Left cardiac atrium (tissue), 4 donors: ENCODE measurements around the gene MYL5. TPM values are rescaled to one million over a fixed set of nuclear protein-coding genes. Genes with fewer than 3 reads are reported as not detected.
"Not testable (repeated sequence)": the region's sequence is repeated elsewhere in the genome, so short reads cannot be mapped to it uniquely, and the experiment has no call there.

Experiments
- ATAC-seq, 2 donors: fragments of 200-7000 bp; cut with Tn5 transposase; one replicate each; pipeline ENCODE4 v1.9.1; 2020; ENCODE audit warnings: mild to moderate bottlenecking in 2 of 2, moderate library complexity in 2 of 2
- DNase-seq: peaks from one replicate; pipeline ENCODE4 v3.0.0-alpha.2; 2020
- intact Hi-C, 2 donors: fragments of 100-400 bp; cut with DNase I; formaldehyde crosslinking; loops; one replicate each; pipeline versions ENCODE4 v1.14.1 to v1.15.1; 2022 to 2023
- total RNA-seq, 2 donors: library from RNA; stranded (reverse); fragmentation: NEBNext Ultra II Directional; extraction: Animal tissue kit (Norgen Biotek cat#: 25700); gene quantifications; one replicate each; pipeline ENCODE4 v1.2.1, GENCODE V29; 2021
- donor health status: DM: no; HTN: yes; CAD: no.
- donor health status: DM: no; HTN: yes; CAD: no; lungs with severe emphysema.
- donor health status: DM: yes; HTN: yes; CAD: no.
- donor health status: Dilated cardiomyopathy.

The MYL5 gene
- total RNA-seq, 2 donors from 2014 or later, result 5.4 to 5.9 TPM

DNA sequence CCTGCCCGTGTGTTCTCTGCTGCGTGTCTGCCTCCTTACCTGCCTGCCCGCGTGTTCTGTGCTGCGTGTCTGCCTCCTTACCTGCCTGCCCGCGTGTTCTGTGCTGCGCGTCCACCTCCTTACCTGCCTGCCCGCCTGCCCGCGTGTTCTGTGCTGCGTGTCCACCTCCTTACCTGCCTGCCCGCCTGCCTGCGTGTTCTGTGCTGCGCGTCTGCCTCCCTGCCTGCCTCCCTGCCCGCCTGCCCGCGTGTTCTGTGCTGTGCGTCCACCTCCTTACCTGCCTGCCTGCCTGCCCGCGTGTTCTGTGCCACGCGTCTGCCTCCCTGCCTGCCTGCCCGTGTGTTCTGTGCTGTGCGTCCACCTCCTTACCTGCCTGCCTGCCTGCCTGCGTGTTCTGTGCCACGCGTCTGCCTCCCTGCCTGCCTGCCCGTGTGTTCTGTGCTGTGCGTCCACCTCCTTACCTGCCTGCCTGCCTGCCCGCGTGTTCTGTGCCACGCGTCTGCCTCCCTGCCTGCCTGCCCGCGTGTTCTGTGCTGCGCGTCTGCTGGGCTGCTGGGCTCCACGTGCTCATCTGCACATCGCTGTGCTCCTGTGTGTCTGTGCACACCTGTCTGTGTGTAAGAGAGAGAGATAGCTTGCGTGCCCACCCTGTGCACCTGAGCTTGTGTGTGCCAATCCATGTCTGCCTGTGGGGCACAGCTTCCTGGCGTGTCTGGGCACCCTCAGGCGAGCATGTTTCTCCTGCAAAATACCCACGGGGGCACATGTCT is 39.1 kb upstream of the MYL5 start:
- intact Hi-C loops, DNase-seq, ATAC-seq: not testable (repeated sequence)

DNA sequence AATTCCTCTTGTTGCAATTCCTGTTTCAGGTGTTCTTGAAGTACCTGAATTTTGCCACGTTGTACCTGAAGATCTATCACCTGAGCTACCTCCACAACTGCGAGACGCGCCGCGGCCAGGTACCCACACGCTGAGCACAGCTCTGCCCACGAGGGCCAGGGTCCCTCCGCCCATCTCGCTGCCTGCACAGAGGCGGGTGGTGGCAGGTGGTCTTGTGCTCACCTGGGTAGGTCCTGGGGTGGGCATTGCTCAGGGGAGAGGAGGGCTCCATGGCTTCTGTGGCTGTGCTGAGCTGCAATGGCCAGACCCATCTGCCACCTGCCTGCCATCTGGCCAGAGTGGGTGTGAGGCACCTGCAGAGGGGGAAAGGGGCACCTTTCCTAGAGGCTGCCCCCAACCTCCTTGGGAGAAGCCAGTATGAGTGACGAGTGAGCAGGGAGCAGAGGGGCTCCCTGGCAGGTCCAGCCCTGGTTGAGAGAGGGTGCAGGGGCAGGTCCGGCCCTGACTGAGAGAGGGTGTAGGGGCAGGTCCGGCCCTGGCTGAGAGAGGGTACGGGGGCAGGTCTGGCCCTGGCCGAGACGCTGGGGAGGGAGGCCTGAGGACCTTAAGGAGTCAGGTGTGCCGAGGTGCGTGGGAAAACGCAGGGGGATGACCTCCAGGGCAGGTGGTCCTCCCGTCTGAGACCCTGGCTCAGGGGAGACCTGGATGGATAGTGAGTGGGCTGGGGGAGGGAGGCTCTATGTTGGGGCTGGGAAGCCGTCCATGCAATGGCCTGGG is 38.3 kb upstream of the MYL5 start:
- ATAC-seq, result no peak
- intact Hi-C loops, result no loop called here
- DNase-seq, result no peak

- intact Hi-C loops, result no loop called here
- DNase-seq (no peak), ATAC-seq (no peak)
Observed at GRCh38 chr4:636628-637159, 37.6 kb upstream of the MYL5 start.

DNA sequence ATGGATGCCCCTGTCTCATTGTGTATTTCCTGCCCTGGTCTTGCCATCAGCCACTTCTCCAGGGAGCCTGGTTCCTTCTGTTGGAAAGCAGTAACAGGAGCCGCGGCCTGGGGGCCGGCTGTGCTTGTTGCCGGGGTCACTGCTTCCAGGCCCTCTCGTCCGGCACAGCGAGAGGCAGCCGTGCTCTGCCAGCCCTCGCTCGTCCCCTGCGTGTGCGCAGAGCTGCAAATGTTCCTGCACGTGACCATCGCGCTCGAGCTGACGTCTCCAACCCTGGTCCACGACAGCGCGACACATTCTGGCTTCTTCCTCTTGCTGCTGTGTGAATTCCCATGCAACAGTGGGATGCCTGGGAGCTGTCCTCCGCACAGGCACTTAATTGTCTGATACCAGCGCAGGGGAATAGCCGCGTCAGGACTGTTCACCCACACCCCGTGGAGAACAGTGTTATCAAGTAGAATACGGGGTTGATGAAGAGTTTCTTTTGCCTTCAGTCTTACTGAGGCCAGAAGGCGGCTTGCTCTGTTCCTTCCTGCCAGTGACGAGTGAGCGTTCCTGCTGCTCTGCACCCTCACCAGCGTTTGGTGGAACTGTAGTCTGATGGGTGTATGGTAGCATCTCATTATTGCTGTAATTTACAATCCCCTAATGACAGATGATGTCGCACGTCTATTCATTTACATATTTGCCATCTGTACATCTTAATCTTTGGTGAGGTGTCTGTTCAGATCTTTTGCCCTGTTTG is 36.6 kb upstream of the MYL5 start:
- no peak for ATAC-seq
- intact Hi-C loops, result no loop called here
- no peak for DNase-seq

DNA sequence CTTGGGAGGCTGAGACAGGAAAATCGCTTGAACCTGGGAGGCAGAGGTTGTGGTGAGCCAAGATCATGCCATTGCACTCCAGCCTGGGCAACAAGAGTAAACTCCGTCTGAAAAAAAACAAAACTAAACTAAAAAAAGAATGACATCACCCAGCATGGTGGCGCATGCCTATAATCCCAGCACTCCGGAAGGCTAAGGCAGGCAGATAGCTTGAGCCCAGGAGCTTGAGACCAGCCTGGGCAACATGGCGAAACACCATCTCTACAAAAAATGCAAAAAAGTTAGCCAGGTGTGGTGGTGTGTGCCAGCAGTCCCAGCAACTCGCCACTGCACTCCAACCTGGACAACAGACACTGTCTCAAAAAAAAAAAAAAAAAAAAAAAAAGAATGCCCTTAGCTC is 32.0 kb upstream of the MYL5 start:
- intact Hi-C loops, DNase-seq, ATAC-seq: not testable (repeated sequence)

DNA sequence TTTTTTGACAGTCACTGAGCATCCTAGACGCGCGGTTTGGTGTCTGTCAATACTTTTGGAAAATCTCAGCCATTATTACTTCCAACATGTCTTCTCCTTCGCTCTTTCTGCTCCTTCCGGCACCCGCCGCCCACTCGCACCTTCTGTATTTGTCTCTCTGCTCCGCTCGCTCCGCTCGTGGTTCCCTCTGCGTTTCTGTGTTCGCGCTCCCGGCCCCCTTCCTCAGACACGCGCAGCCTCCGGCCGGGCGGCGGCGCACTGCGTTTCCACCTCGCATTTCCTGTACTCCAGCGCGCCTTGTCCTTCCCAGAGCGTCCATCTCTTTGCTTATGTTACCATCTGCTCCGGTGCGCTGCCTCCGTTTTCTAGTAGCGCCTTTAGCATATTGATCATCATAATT is 27.9 kb upstream of the MYL5 start:
- ATAC-seq (no peak), DNase-seq (no peak)
- intact Hi-C loops, result no loop called here

DNA sequence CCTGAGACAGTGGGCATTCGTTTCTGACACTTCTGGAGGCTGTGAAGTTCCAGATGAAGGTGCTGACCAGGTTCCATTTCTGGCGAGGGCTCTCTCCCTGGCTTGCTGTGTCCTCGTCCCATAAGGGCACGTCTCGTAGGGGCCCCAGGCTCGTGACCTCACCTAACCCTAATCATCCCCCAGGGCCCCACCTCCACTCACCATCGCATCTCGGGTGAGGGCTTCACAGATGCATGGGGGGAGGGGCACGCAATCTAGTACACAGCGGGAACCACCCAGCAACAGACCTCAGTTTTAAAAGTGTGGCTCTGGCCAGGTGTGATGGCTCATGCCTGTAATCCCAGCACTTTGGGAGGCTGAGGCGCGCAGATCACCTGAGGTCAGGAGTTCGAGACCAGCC is 26.9 kb upstream of the MYL5 start:
- DNase-seq (no peak), ATAC-seq (no peak)
- intact Hi-C loops, result no loop called here

GRCh38 chr4:648579-649292 is 25.6 kb upstream of the MYL5 start:
- DNase-seq (no peak), ATAC-seq (no peak)
- intact Hi-C loops, result no loop called here

GRCh38 chr4:649293-649625 is 25.1 kb upstream of the MYL5 start:
- no peak for ATAC-seq
- intact Hi-C loops, result no loop called here
- DNase-seq, result no peak

- ATAC-seq (no peak), DNase-seq (no peak)
- intact Hi-C loops, result no loop called here
Observed at GRCh38 chr4:649751-650310, 24.5 kb upstream of the MYL5 start.

GRCh38 chr4:650461-650860 is 23.9 kb upstream of the MYL5 start:
- intact Hi-C loops, result no loop called here
- DNase-seq (no peak), ATAC-seq (no peak)

GRCh38 chr4:650951-651883 is 23.1 kb upstream of the MYL5 start:
- DNase-seq (no peak), ATAC-seq (peak in 1 of 2 donors; percentile 17)
- intact Hi-C loops, result no loop called here

- DNase-seq (no peak), ATAC-seq (peak in 1 of 2 donors; percentile 4)
Observed at GRCh38 chr4:651884-652642, 22.3 kb upstream of the MYL5 start.

GRCh38 chr4:653080-653821 is 21.1 kb upstream of the MYL5 start:
- intact Hi-C loops, result no loop called here
- DNase-seq (no peak), ATAC-seq (no peak)

More at GRCh38 chr4:651884-652642, 22.3 kb upstream of the MYL5 start:
- intact Hi-C loops, result no loop called here

- DNase-seq (no peak), ATAC-seq (no peak)
- intact Hi-C loops, result no loop called here
Observed at GRCh38 chr4:653831-654502, 20.4 kb upstream of the MYL5 start.

- DNase-seq (no peak), ATAC-seq (no peak)
- intact Hi-C loops, result no loop called here
Observed at GRCh38 chr4:654503-654845, 19.9 kb upstream of the MYL5 start.
